NCI-H526 treated with DMSO at 0.1 percent for 48 hours (cell line): ENCODE results near the gene MMP21.

Experiments
- DNase-seq: peaks from one replicate; lab custom pipeline; 2025; lab: John Stamatoyannopoulos, UW

Gene MMP21

DNA sequence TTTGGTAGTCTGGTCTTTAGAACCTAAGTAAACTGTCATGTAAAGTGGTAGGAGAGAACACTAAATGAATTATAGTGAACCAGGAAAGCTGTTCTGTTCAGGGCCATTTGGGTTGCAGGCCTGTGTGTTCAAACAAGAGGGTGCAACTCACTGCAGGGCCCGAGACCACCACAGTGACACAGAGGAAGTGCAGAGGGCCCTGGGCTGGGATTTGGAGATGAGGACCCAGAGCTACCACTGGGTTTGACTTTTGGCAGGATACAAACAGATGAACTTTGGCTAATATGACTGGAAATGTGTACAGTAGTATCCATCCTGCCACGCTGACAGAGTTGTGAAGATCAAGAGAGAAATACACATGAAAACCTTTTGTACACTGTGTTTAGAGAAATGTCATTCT is 9.8 kb downstream of the MMP21 start:
- DNase-seq = no peak

DNA sequence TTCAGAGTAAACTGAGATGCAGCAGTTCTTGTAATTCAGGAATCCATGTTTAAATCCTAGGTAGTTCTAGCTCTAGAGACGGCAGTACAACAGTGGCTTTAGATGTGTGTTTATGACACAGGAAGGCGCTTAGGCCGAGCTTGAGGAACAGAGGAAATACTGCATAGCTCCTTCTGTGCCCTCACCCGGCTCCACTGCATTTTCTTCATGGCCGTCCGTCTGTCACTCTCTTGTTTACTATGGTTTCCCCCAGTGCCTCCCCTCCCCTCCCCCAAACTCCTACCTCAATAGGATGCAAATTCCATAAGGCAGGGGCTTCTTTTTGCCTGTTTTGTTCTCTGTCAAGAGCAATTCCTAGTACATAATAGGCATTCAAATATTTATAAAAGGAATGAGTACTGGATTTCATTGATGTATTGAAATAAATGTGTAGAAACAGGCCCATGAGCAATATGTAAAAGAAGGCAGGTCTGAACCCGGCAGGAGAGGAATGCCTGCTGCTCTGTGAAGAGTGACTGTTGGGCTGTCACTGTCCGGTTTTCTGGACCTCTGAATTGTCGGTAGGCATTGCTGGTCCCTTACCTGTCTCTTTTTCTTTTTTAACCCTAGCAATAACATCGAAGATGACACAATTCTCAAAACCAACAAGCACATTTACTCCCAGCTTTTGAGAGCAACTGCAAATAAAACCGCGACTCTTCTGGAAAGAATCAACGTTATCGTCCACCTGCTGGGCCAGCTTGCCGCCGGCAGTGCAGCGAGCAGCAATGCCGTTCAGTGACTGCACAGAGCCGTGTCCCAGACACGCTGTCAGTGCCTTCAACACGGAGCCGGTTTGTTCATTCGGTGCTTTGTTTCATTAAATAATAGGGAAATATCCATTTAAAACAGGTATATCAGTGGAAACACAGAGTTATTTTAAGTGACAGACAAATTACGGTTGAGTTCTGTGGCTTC is 12.7 kb downstream of the MMP21 start:
- DNase-seq = peak; percentile 43

DNA sequence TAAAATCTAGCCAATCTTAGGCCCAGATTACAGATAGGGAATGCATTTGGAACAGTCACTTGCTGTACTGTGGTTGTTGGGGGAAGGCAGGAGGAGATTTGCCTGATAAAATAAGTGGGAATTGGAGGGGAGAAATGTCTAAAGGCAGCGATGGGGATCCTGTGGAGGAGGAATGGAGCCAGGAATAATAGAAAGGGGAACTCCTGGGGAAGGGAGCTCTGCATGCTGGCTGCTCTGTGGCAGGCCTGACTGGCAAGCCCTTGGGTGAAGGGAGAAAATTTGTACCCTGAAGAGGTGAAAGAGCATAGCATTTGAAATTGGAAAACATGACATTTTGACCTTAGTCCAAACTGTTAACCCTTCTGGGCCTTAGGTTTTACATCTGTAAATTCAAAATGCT is 13.7 kb downstream of the MMP21 start:
- no peak for DNase-seq

DNA sequence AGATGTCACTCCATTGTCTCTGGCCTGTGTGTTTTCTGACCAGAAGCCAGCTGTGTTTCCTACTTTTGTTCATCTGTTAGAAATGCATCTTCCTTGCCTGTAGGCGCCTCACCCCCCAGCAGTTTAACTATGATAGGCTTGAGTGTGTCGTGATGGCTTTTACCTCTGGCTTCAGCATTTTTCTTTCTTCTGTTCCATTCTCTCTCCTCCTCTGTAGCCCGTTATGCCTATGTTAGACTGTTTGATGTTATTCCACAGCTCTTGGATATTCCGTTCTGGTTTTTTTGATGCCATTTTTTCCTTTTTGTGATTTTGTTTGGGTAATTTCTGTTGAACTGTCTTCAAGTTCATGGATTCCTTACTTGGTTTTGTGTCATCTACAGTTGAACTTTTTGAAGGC is 17.9 kb downstream of the MMP21 start:
- no peak for DNase-seq

DNA sequence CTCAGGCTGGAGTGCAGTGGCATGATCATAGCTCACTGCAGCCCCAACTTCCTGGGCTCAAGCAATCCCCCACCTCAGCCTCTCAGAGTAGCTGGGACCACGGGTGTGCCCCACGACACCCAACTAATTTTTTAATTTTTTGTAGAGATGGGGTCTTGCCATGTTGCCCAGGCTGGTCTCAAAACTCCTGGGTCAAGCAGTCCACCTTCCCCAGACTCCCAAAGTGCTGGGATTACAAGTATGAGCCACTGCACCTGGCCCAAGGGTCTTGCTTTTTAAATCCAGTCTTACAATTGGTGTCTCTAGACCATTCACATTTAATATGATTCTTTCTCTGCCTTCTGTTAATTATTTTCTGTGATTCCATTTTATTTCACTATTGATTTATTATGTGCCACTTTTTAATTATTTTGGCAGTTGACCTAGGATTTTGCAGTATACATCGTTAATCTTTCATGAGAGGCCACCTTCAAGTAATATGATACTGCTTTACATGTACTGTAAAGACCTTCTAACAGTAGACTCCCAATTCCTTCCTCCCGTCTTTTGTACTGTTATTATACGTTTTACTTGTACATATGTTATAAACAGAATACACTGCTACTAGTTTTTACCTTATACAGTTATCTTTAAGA is 18.7 kb downstream of the MMP21 start:
- DNase-seq = no peak

DNA sequence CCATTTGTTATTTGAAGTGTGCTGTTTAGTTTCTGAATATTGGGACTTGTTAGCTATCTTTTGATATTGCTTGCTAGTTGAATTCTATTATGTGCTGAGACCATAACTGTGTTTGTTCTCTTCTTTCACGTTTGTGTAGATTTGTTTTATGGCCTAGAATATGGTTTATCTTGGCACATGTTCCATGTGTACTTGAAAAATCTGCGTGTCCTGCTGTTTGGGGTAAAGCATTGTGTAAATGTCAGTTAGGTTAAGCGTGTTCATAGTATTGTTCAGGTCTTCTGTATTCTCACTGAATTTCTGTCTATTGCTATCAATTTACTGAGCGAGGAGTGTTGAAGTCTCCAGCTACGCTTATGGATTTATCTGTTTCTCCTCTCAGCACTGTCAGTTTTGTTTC is 19.4 kb downstream of the MMP21 start:
- no peak for DNase-seq

DNA sequence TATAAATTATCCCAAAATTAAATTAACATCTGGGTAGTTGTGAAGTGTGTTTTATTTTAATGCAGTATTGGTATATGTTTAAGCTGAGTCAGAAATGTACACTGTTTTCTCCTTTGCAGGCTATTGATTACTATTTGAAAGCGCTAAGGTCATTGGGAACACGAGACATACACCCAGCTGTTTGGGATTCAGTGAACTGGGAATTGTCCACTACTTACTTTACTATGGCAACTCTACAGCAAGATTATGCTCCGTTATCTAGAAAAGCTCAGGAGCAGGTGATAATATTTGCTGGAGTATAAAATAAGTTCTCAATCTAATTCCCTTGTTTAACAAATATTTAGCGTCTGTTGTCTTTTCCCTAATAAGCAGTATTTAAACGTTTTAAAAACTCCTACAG is 28.2 kb downstream of the MMP21 start:
- no peak for DNase-seq

DNA sequence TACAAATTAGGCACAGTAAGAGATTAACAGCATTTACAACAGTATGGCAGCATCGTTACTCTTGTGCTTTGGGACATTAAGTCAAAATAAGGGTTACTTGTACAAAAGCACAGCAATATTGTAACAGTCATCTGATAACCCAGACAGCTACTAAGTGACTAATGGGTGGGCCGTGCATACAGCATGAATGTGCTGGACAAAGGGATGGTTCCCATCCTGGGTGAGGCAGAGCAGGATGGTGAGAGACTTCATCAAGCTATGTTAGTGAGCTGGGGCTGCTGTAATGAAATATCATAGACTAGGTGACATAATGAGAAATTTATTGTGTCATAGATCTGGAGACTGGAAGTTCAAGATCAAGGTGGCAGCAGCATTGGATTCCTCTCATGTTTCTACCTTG is 30.7 kb downstream of the MMP21 start:
- DNase-seq = no peak

DNA sequence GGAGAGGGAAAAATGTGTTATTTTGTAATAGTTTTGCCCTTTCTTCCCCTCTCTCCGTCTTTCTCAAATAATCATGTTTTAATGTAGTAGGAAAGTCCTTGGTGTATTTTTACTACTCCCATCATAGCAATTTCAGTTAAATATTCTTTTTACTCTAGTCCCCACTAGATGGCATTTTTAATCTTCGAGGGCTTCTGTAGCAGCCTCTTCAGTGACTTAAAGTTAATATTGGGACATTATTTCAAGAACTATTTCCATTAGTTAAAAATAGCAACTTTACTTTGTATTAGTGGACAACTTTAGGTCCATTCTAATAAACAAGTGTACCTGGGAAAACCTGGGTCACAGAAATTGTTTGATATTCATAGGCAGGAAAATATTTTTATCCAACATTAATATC is 33.2 kb downstream of the MMP21 start:
- no peak for DNase-seq

DNA sequence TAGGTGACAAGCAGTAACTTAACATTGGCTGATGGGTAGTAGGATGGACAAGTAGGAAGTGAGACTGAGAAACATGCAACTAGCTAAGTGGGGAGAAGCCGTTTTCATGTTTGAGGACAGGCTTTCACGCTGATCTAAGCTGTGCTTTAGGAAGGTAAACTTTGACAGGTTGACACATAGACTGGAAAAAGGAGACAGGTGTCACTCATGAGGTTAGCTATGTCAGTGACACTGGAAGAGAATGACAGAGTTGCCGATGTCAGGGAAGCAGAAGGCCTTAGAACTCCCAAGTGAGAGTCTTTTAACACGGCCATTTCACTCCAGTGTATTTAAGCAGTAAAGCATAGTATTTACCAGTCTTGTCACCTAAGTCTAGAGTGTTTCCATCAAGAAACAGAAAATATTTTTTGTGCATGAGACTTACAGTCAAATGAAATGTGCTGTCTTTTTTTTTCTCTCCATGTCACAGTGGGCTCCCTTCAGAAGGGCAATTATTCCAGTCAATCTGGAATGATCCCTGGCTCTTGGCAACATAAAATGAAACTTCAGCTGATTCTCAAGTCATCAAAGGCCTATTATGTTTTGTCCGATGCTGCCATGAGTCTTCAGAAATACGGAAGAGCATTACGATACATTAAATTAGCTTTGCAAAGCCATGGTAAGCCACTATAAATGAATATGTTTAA is 35.5 kb downstream of the MMP21 start:
- DNase-seq = no peak

DNA sequence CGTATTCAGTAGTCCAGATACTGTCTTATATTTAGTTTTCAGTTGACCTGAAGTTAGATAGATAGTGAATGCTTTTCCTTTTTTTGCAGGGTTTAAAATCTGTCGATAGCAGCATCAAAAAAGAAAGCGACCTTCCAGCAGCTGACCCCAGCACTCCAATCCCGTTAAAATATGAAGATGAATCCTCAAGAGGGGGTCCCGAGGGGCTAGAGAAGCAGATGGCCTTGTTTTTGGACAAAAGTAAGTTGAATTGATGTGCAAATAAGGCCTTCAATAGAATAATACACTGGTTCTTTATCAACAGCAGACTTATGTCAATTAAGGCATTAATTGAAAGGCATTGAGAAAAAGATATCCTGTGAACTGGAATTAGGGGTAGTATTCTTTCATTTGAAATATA is 37.4 kb downstream of the MMP21 start:
- no peak for DNase-seq

DNA sequence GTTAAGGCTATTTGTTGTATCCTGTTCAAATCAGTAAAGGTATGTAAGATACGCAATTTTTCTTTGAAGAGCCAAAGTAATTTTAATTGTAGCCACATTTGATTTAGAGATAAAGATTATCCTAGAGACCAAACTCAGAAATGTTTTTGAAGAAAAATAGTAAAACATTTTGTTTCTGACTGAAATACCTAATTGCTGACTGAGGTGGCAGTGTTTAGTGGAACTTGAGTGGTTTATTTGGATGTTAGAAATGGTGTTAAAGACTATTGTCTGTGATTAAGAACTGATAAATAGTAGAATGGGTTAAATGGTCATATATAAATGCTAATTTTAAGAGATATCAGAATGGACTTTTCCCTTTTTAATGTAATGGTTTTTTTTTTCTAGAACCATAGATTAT is 40.8 kb downstream of the MMP21 start:
- DNase-seq = no peak

DNA sequence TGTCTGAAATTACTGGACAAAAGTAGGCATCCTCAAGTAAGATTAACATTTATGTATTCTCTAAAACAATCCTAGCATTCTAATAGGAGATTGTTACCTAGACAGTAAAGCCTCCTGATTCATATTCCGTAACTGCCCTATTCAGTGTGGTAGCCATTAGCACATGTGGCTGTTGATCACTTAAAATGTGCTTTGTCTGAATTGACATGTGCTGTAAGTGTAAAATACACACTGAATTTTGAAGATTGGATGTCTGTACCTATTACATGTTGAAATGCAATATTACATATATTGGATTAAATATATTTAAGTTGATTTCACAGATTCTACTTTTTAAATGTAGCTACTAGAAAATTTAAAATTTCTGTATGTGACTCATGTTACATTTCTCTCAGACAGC is 41.5 kb downstream of the MMP21 start:
- no peak for DNase-seq

DNA sequence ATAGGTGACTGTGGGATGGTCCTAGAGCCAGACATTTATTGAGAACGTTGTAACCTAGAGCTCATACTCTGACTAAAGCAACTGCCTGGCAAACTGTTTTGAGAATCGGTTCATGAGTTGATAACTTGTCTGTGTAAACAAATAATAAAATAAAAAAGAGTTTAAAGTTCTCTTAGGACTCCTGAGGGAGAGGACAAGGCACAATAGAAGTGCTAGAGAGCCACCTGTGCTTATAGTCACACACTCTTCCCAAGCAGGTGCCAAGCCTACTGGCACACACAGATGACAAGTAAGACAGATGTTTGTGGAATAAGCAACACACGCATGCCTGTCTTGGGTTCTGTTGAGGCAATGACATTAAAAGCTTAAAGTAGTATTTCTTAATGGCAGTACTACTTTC is 48.2 kb downstream of the MMP21 start:
- DNase-seq = no peak

DNA sequence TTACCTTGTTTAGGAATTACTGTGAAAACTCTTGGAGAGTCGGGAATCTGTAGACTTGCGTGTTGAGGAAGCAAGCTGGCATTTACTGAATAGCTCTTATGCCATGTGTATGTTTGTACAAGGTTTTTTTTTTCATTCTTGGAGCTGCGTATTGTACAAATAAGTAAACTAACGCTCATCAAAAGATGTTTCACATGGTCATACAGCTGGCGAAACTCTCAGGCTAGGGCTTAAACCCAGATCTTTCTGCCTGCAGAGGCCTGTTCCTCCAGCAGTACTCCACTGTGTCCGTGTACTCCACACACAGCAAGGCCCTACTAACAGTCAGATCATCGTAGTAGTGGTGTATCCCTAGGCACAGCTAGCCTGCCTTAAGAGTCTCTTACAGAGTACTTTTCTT is 48.7 kb downstream of the MMP21 start:
- no peak for DNase-seq

DNA sequence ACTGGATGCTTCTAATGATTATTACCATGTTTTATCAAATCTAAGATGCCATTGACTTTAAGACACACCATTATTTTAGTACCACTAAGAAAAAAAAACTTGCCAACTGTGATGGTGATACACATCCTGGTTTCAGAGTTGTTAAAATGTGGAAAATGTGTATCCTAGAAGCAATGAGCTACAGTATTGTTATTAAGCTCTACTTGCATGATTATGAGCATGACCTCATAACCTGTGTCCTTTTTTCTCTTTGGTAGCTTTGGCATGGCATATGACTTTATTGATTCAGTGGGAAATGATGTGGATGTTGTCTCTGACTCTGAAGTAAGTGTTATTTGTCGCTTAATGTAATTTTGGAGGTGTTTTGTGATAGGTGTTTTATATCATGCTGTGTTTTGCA is 52.8 kb downstream of the MMP21 start:
- DNase-seq = no peak

DNA sequence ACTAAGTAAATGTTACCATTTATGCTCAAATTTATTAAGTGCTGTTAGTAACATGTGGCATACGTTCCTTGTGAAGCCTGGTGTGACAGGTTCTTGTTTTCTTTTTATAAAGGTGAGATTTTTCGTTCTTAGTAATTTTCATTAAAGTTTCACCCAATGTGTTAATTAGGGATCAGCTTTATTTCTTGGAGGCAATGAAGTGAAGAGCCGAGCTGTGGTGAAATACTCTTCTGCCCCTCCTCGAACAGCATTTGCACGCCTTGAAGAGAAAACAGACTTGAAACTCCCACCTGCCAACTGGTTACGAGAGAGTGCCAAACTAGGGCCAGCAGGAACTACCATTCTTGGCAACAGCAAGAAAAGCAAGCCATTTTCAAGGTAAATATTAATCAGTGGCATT is 54.6 kb downstream of the MMP21 start:
- DNase-seq = no peak

DNA sequence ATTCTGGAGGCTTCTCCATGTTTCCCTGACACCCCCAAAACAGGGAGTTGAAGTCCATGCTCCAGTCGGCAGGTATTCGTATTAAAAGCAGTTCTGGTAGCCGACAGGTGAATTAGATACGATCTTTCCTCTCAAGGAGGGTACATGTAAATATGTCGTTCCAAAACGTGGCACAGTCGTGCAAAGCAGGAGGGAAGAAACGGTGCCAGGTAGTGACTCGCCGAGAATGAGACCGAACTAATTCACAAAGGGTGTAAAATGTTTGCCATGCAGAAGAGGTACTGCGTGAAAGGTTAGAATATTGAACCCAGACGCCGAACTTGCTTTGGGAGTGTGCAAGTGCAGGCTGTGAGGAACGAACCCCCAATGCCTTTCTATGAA is 55.6 kb downstream of the MMP21 start:
- no peak for DNase-seq

DNA sequence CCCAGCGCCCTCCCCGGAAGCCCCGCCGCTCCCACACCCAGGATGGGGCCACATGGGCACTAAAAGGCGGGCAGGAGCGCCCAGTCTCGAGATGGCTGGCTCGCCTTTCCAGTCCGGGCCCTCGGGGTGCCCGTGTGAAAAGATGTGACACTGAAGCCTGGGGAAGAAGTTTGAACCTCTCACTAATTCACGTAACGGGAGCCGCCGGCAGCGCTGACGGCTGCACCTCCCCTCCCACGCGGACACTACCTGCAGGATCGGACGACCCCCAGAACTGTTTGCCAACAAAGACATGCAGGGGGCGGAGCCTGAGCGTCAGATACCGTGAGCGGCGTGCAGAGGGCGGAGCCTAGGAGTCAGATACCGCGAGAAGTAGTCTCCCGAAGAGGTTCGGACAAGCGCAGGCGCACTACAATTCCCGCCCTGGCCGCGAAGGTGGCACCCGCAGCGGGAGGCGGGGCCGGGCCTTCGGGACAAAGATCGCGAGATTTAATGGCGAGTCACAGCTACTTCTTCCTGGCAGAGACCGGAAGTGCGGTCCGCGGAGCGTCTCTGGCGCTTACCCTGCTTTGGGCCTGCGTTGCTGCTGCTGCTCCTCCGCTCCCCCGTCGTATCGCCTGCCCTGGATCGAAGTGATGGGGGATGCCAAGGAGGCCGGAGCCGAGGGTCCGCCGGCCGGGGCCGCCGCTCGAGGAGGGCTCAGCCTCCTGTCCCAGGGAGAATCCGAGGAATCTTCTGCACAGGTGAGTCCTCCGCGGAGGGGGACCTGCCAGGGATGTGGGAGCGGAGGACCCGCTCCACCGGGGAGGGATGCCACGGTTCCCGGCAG is 56.2 kb downstream of the MMP21 start, which contains the start of gene EDRF1:
TSS of gene EDRF1 (plus strand) at position 537 of the 829 bp plus-strand sequence. CDS start at position 636, 99 bp downstream.
- DNase-seq = peak; percentile 92
